GM12892 (cell line): ENCODE measurements around the gene S100A10.

Experiments
- POLR2AphosphoS5 ChIP-seq: IDR thresholded peaks from 2 replicates; pipeline ENCODE4 v1.6.1; 2011; ENCODE audit warnings: low read depth, low read length, control low read depth
- TAF1 ChIP-seq: IDR thresholded peaks from 2 replicates; pipeline ENCODE4 v1.6.1; 2011; ENCODE audit warnings: low read depth, mild to moderate bottlenecking, control low read depth, low read length, borderline replicate concordance

DNA sequence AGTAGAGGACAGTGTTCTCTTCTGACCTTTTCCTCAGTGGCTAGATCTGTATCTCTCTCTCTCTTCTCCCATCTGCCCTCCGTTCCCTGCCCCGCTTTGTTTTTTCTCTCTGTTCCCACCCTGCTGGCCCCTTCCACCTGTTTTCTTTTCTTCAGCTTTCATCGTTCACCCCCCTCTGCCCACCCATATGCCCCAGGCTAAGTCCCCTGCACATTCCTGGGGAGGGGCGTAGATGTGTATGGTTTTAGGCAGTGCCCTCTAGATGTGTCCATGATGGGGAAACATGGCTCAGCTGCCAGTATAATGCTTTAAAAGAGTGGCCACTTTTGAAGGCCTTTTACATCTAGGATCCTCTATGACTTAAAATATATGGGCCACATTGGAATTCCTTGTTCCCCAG lies 29.6 kb upstream of the S100A10 start:
- TF ChIP-seq POLR2AphosphoS5 = no peak
- TF ChIP-seq TAF1 = no peak
